Skeletal muscle satellite cell (primary cell): ENCODE measurements around the gene OTUD1.

Experiments used
- H3K27me3 ChIP-seq: 2 replicates; pipeline ENCODE4 v1.7.0; 2013; ENCODE audit warnings: low read length; ENCODE audit not compliant: control insufficient read depth, insufficient read depth
- H3K36me3 ChIP-seq: 2 replicates; pipeline ENCODE4 v1.7.0; 2013; ENCODE audit warnings: mild to moderate bottlenecking, control low read depth, low read length; ENCODE audit not compliant: insufficient read depth
- H3K4me1 ChIP-seq: 2 replicates; pipeline ENCODE4 v1.7.0; 2013; ENCODE audit warnings: low read length; ENCODE audit not compliant: control insufficient read depth, insufficient read depth
- H3K4me2 ChIP-seq: 2 replicates; pipeline ENCODE4 v1.7.0; 2013; ENCODE audit warnings: mild to moderate bottlenecking, low read length
- H3K4me3 ChIP-seq: 2 replicates; pipeline ENCODE4 v1.7.0; 2013; ENCODE audit warnings: low read length
- H3K9ac ChIP-seq: 2 replicates; pipeline ENCODE4 v1.7.0; 2013; ENCODE audit warnings: mild to moderate bottlenecking, low read depth, low read length, moderate library complexity
- H3K9me3 ChIP-seq: replicated peaks from 2 replicates; pipeline ENCODE4 v1.7.0; 2013; ENCODE audit warnings: mild to moderate bottlenecking, control low read depth, low read length

Gene OTUD1

GRCh38 chr10:23448802-23449570 is 10.1 kb downstream of the OTUD1 start:
- Histone ChIP-seq H3K9me3 (no peaks in the 10 kb centered on the region), H3K4me3 (no peak overlapping the region), H3K4me1 (no peaks in the 10 kb centered on the region), H3K9ac (no peak overlapping the region), H3K4me2 (no peak overlapping the region), H3K36me3 (no peaks in the 10 kb centered on the region), H3K27me3 (no peaks in the 10 kb centered on the region)

GRCh38 chr10:23452033-23452655 is 13.3 kb downstream of the OTUD1 start:
- H3K9ac ChIP-seq: no peak overlapping the region
- H3K36me3 ChIP-seq: no peaks in the 10 kb centered on the region
- H3K9me3 ChIP-seq: no peaks in the 10 kb centered on the region
- no peaks in the 10 kb centered on the region for H3K4me1 ChIP-seq
- H3K4me3 ChIP-seq: no peak overlapping the region
- H3K27me3 ChIP-seq: no peaks in the 10 kb centered on the region
- no peak overlapping the region for H3K4me2 ChIP-seq

GRCh38 chr10:23453465-23453864 is 14.6 kb downstream of the OTUD1 start:
- H3K27me3 ChIP-seq: no peaks in the 10 kb centered on the region
- H3K9me3 ChIP-seq: no peaks in the 10 kb centered on the region
- H3K4me3 ChIP-seq: no peak overlapping the region
- no peak overlapping the region for H3K9ac ChIP-seq
- H3K36me3 ChIP-seq: no peaks in the 10 kb centered on the region
- H3K4me2 ChIP-seq: no peak overlapping the region
- H3K4me1 ChIP-seq: no peaks in the 10 kb centered on the region

- no peaks in the 10 kb centered on the region for H3K9me3 ChIP-seq
- H3K4me2 ChIP-seq: no peak overlapping the region
- H3K9ac ChIP-seq: no peak overlapping the region
- no peaks in the 10 kb centered on the region for H3K27me3 ChIP-seq
- no peak overlapping the region for H3K4me3 ChIP-seq
- H3K36me3 ChIP-seq: no peaks in the 10 kb centered on the region
- no peaks in the 10 kb centered on the region for H3K4me1 ChIP-seq
Measured at GRCh38 chr10:23457632-23458417, 18.9 kb downstream of the OTUD1 start.

GRCh38 chr10:23459308-23459939 is 20.5 kb downstream of the OTUD1 start:
- no peak overlapping the region for H3K4me2 ChIP-seq
- no peaks in the 10 kb centered on the region for H3K4me1 ChIP-seq
- H3K4me3 ChIP-seq: no peak overlapping the region
- H3K27me3 ChIP-seq: no peaks in the 10 kb centered on the region
- no peaks in the 10 kb centered on the region for H3K9me3 ChIP-seq
- no peaks in the 10 kb centered on the region for H3K36me3 ChIP-seq
- H3K9ac ChIP-seq: no peak overlapping the region

GRCh38 chr10:23461557-23461956 is 22.7 kb downstream of the OTUD1 start:
- no peaks in the 10 kb centered on the region for H3K9me3 ChIP-seq

GRCh38 chr10:23467012-23467411 is 28.1 kb downstream of the OTUD1 start:
- Histone ChIP-seq H3K9ac (no peak overlapping the region), H3K36me3 (no peaks in the 10 kb centered on the region), H3K4me2 (no peak overlapping the region), H3K27me3 (peaks cover 5% of the 10 kb centered on the region), H3K4me1 (no peaks in the 10 kb centered on the region), H3K4me3 (no peak overlapping the region), H3K9me3 (no peaks in the 10 kb centered on the region)

More at GRCh38 chr10:23461557-23461956, 22.7 kb downstream of the OTUD1 start:
- no peaks in the 10 kb centered on the region for H3K36me3 ChIP-seq
- no peak overlapping the region for H3K4me2 ChIP-seq
- no peaks in the 10 kb centered on the region for H3K4me1 ChIP-seq
- no peak overlapping the region for H3K4me3 ChIP-seq
- no peak overlapping the region for H3K9ac ChIP-seq
- H3K27me3 ChIP-seq: no peaks in the 10 kb centered on the region

- H3K4me2 ChIP-seq: no peak overlapping the region
- no peaks in the 10 kb centered on the region for H3K9me3 ChIP-seq
- no peaks in the 10 kb centered on the region for H3K4me1 ChIP-seq
- peaks cover 5% of the 10 kb centered on the region for H3K27me3 ChIP-seq
- no peak overlapping the region for H3K4me3 ChIP-seq
- no peaks in the 10 kb centered on the region for H3K36me3 ChIP-seq
- H3K9ac ChIP-seq: no peak overlapping the region
Measured at GRCh38 chr10:23467548-23467947, 28.7 kb downstream of the OTUD1 start.

GRCh38 chr10:23469596-23470237 is 30.8 kb downstream of the OTUD1 start:
- Histone ChIP-seq H3K9ac (no peak overlapping the region), H3K9me3 (no peaks in the 10 kb centered on the region), H3K36me3 (no peaks in the 10 kb centered on the region), H3K27me3 (peaks cover 5% of the 10 kb centered on the region), H3K4me2 (no peak overlapping the region), H3K4me1 (no peaks in the 10 kb centered on the region), H3K4me3 (no peak overlapping the region)

GRCh38 chr10:23472181-23472580 is 33.3 kb downstream of the OTUD1 start:
- Histone ChIP-seq H3K4me1 (no peaks in the 10 kb centered on the region), H3K36me3 (no peaks in the 10 kb centered on the region), H3K9ac (no peak overlapping the region), H3K4me2 (no peak overlapping the region), H3K9me3 (no peaks in the 10 kb centered on the region), H3K4me3 (no peak overlapping the region), H3K27me3 (peaks cover 5% of the 10 kb centered on the region)

GRCh38 chr10:23474081-23474480 is 35.2 kb downstream of the OTUD1 start:
- no peaks in the 10 kb centered on the region for H3K36me3 ChIP-seq
- no peak overlapping the region for H3K4me3 ChIP-seq
- H3K27me3 ChIP-seq: peaks cover 5% of the 10 kb centered on the region

More at GRCh38 chr10:23474081-23474480, 35.2 kb downstream of the OTUD1 start:
- no peak overlapping the region for H3K9ac ChIP-seq
- H3K9me3 ChIP-seq: no peaks in the 10 kb centered on the region
- H3K4me1 ChIP-seq: no peaks in the 10 kb centered on the region
- no peak overlapping the region for H3K4me2 ChIP-seq
